GM18909 (cell line): ENCODE measurements around the gene PLCB4.

Experiments
- ATAC-seq: cut with Tn5 transposase; IDR thresholded peaks from one replicate; pipeline ENCODE4 v1.9.1; 2021; ENCODE audit warnings: mild to moderate bottlenecking; ENCODE audit not compliant: unreplicated experiment, poor library complexity

The PLCB4 gene

GRCh38 chr20:9294041-9294440 is 225.2 kb downstream of the PLCB4 start:
- no peak for ATAC-seq

GRCh38 chr20:9298906-9299305 is 230.0 kb downstream of the PLCB4 start:
- ATAC-seq = no peak

DNA sequence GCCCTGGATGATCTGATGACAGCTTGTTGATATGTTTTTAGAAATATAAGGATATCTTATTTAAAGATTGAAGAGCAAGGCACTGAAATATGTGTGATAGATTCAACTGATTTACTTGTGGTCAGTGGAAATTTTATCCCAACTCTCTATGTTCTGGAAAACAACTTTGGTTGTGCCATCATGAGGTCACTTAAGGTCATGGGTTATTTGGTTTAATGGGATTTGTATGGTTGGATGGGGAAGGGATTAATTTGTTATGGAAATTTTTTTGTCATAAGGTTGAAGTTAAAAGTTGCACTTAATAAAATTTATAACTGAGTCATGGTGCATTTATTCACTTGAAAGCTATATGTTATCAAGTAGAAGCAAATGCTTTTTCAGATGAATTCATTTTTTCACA is 231.2 kb downstream of the PLCB4 start:
- ATAC-seq = no peak

DNA sequence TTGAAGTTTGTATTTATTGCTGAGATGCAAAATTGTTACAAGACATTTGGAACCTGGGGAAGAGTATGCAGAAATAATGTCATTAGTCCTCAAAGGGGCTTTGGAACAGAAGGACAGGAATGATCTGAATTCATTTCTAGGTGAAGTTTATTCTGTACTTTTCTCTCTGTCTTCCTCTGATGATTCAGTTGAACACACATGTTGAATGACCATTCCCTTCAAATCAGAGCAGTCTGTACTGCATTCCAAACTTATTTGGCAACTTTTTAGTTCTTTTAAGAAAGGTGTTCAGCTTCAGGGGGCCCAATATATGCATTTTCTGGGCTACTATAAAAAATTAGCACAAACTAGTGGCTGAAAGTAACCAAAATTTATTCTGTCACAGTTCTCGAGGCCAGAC is 231.6 kb downstream of the PLCB4 start:
- ATAC-seq = no peak

DNA sequence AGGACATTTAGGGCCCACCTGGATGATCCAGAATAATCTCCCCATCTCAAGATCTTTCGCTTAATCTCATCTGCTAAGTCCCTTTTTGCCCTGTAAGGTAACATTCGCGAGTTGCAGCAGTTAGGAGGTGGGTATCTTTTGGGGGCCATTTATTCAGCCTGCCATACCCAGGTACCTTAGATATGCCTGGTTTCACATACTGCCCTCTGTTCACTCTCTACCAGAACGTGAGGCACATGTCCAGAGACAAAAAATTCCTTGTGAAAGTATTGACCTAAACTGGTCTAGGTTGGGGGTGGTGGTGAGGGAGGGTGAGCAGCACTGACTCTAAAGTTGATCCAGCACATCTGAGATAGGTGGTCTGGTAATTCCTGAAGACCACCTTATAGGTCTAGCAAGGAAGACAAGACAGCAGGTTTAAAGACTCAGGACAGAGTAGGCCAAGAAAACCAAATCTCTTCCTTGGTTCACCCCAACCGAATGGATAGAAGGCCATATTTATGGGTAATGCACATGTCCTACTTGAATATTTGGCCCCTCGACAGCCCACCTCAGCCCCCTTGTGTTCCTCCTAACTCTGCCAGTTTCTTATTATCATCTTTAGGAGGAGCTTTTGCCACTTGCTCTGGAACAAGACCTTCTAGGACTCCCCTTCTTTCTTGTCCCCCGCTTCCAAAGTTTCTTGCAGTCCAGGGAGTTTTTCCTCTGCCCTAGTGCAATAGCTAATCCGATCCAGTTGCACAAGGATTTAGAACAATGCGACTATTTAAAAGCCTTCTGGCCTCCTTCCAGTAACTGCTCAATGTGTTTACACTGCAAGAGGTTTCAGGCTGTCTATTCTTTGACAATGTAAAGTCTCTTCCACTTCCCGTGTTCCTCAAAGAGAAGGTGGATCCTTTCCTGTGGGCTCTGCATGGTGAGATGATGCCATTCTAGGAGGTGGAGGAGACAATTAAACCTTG is 232.5 kb downstream of the PLCB4 start:
- no peak for ATAC-seq

DNA sequence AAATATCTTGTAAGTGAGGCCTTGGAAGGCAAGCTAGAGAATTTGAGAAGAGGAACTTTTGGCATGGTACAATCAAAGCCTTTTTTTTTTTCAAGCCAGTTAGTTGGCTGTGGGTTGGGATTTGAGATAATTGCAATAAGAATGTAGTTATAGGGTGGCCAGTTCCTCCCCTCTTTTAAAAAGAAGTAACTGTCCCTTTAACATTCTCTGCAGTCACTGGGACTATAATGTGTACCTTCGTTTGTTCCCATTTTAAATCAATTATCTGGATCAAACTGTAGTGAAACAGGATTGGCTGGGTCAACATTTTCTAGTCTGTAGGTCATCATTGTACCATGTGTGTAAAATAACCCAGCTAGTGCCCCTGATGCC is 233.2 kb downstream of the PLCB4 start:
- no peak for ATAC-seq

DNA sequence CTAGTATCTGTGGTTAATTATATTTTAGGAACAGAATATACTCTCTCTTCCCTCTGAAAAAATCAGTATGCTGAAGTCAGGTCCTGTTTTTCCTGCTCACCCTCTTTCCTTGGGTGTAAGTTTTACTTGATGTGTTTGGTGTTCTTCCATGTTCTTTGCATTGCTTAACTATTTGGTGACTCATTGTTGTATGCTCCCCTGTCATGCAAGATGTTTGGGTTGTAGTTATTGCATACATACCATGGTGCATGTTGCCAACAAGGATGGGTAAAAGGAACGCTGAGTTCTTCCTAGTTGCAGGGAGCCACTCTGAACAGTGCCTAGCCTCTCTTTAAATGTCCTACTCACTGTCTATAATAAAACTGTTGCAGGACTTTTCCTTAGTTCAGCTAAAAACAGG is 237.6 kb downstream of the PLCB4 start:
- ATAC-seq = no peak

GRCh38 chr20:9308056-9308455 is 239.2 kb downstream of the PLCB4 start:
- no peak for ATAC-seq

DNA sequence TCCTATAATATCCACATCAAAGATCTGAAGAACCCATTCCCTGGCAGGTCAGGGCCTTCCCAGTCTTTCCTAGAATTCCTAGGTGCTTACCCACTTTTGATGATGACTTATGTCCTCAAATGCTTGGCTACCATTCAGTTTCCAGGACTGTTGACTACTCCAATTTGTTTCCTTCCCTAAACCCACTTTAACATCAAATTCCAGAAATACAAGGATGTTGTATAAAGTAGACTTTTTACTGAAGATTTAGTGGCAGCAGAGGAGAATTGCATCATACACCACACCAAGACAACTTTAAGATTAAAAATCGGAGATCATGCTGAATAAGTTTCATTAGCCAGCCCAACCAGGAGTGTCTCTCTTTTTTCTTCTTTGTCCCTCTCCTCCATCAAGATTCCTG is 242.2 kb downstream of the PLCB4 start:
- ATAC-seq = no peak

DNA sequence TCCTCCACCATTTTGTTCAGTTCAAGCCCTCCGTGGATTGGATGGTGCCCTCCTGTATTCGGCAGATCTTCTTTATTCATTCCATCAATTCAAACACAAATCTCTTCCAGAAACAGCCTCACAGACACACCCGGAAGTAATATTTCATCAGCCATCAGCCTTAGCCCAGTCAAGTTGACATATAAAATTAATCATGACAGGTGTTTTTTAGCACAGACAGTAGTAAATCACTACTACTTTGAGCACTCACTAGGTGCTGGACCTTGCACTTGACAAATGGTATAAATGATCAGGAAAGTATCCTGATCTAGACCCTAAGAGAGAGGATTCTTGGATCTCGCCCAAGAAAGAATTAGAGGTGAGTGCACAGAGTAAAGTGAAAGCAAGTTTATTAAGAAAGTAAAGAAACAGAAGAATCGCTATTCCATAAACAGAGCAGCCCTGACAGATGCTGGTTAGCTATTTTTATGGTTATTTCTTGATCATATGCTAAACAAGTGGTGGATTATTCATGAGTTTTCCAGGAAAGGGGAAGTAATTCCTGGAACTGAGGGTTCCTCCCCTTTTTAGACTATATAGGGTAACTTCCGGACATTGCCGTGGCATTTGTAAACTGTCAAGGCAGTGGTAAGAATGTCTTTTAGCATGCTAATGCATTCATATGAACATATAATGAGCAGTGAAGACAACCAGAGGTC is 250.9 kb downstream of the PLCB4 start:
- ATAC-seq = no peak

DNA sequence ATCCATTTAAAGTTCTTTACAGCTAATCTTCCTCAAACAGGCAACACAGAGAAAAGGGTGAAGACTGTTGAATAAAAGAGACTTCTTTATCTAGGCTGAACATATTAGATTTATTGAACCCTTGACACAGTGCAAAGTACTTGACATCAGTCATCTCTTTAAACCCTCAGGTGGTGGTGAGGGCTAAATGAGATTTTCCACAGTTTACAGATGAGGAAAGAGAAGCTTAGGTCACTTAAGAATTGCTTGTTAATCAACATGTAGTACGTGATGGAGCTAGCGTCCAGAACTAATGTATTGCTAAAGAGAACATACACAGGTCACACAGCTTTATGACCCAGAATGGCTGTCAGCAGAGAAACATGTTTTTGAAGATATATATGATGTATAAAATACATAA is 252.1 kb downstream of the PLCB4 start:
- no peak for ATAC-seq

GRCh38 chr20:9322661-9323060 is 253.8 kb downstream of the PLCB4 start:
- ATAC-seq = no peak

DNA sequence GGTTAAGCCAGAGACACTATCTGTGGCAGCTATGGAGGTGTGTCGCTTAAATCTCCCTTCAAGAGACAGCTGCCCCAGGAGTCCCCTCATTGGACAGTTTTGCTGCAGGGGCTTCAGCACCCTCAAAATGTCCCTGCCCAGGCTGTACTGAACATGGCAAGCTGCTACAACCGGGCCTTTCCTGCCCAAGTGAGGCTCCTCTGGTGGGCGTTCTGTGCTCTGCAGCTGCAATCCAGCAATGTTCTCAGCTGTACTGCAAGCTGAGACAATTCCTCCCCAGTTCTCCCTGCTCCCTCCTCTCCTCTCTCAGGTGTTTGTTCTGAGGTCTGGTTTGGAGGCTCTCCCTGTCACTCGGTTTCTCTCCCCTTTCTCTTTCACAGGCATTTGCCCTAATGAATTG is 254.7 kb downstream of the PLCB4 start:
- no peak for ATAC-seq

DNA sequence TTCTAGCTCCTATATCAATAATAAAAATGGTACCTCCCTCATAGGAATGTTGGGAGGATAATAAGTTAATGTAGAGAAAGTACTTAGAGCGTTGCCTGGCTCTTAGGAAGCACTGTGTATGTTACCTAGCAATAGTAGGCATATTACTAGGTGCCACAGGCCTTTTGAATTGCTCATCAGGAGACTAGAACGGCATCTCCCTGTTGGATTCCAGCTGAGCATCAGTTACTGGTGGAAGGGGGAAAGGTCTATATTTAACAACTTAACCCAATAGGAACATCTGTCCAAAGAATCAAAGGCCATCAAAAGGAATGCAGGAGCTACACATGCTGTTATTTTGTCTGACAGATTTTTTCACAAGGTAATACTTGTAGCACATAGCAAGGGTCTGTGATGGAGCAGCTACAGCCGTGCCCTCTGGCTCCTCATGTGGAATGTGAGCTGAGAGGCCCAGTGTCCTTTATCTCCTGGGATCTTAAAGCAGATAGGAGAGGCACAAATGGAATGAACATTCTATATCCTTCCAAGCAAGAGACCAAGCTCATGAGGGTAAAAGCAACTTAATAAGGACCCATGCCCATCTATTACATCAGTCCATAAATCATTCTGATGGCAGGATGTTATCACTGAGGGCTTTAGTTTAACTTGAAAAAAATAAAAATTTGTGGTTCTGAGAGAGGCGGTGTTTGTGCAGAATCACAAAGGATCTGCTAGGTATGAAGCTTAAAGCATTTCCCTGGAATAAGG is 260.6 kb downstream of the PLCB4 start:
- ATAC-seq = no peak

- ATAC-seq = no peak
Measured at GRCh38 chr20:9330151-9330550, 261.3 kb downstream of the PLCB4 start.

- no peak for ATAC-seq
Measured at GRCh38 chr20:9331707-9332435, 263.0 kb downstream of the PLCB4 start.

DNA sequence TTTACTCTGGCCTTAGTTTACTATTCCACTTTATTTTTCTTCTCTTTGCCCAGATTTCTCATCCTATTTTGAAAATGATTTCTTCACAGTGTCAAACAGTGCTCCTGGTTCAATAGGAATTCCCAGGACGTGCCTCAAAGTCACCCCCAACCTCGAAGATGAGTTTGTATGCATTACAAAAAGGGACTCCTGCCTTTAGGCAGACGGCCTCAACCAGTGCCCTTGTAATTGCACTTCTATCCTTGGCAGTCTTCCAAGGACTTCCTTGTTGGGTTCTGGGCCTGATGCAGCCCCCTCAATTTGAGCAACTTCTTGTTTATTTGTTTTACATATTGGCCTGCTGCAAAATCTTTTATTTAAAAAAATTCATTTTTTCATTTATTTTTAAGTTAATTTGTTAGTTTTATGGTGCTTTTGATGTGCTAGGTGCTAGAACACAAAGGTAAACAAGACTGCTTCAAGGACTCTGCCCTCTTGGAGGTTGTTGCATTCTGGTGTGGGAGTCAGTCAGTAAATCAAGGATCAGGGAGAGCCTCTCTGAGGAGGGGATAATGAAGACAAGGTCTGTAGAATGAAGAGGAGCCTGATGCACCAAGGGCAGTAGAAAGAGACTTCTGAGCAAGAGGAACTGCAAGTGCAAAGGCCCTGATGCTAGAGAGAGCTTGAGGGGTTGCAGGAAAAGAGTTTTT is 264.0 kb downstream of the PLCB4 start:
- ATAC-seq = no peak

DNA sequence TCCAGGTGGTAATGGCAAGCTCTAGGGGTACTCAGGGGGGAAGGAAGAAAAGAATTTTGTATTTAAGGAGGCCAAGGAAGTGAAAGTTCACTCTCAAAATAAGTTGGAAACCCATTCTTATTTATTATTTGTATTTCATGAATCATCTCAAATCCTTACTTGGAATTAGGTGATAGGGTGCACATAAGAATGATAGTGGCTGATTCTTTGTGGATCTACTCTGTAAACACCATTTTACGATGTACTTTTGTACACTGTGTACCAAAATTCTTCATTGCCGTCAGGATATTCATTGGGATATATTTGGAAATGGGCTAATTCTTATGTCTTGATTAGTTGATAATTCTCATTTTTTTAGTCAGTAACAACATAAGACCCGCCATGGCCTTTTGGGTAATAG is 266.0 kb downstream of the PLCB4 start:
- no peak for ATAC-seq

DNA sequence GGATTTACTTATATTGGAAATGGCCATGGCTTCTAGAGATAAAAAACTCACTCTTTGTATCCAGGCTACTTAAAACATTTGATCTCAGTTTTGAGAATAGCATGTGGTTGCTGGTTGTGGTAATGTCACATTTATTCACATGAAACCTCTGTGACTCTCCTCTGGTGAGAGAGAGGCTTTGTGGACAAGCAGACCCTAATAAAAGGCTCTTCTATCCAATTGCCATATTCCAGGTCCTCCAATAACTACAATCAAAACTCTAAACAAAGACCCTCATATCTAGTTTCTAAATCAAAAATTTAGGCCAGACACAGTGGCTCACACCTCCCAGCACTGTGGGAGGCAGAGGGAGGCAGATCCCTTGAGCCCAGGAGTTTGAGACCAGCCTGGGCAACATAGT is 269.2 kb downstream of the PLCB4 start:
- no peak for ATAC-seq

DNA sequence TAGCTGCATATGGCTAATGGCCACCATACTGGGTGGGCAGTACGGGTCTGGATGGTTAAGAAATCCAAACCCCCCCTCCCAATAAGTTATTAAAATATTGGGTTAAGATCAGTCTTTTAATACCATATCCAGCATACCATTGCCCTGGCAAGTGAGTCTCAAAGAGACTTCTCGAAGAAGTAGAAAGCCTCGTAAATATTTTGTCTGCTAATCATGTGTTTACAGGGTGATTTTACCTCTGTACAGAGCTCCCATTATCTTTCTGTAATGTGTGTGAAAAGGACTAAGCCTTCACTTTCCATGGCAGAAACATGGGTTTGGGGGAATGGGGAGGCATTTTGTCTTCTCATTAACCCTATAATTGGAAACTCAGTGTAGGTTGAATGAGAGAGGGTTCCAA is 270.8 kb downstream of the PLCB4 start:
- ATAC-seq = no peak
